H1 (cell line): ENCODE results near the gene TMEM39B. TPM values are rescaled to one million over a fixed set of nuclear protein-coding genes. Genes with fewer than 3 reads are reported as not detected.
"Not testable (repeated sequence)": the region's sequence is repeated elsewhere in the genome, so short reads cannot be mapped to it uniquely, and the experiment has no call there.

ENCODE experiments used
- CTCF ChIA-PET: fragments of 300-600 bp; sonication (Branson Sonifier 250); formaldehyde crosslinking; loops from one replicate; lab custom pipeline; 2021; ENCODE audit not compliant: partially characterized antibody; lab: Charles Lee
- POLR2A ChIA-PET: fragments of 300-600 bp; sonication (Branson Sonifier 250); formaldehyde crosslinking; loops from one replicate; lab custom pipeline; 2021; ENCODE audit warnings: inconsistent platforms; ENCODE audit not compliant: partially characterized antibody; lab: Charles Lee
- DNase-seq, 2 experiments: peaks; one replicate each; pipeline versions ENCODE4 v3.0.0 to v3.0.0-alpha.2; 2010 to 2022; ENCODE audit warnings: low spot score in 2 of 2, low read depth in 1 of 2, mixed read lengths in 1 of 2
- FAIRE-seq: peaks from 2 replicates; lab custom pipeline; 2011; peaks lifted over from hg19 to GRCh38; lab: Jason Lieb, UNC
- H2AFZ ChIP-seq: 2 replicates; pipeline ENCODE4 v1.8.1; 2012; ENCODE audit warnings: low read length, inconsistent platforms
- H2AK5ac ChIP-seq: 2 replicates; pipeline ENCODE4 v1.6.1; 2013; ENCODE audit warnings: low read depth, low read length
- H2BK120ac ChIP-seq: replicated peaks from 2 replicates; pipeline ENCODE3; 2013; ENCODE audit warnings: low read depth, low read length, inconsistent platforms
- H2BK12ac ChIP-seq: 2 replicates; pipeline ENCODE4 v1.6.1; 2013; ENCODE audit warnings: low read depth, low read length
- H2BK15ac ChIP-seq: 2 replicates; pipeline ENCODE4 v1.6.1; 2013; ENCODE audit warnings: low read length
- H2BK20ac ChIP-seq: 2 replicates; pipeline ENCODE4 v1.6.1; 2013; ENCODE audit warnings: low read length
- H2BK5ac ChIP-seq: 2 replicates; pipeline ENCODE4 v1.6.1; 2013; ENCODE audit warnings: low read depth, low read length
- H3K14ac ChIP-seq: 2 replicates; pipeline ENCODE4 v1.6.1; 2013; ENCODE audit warnings: inconsistent platforms; ENCODE audit not compliant: insufficient read length
- H3K18ac ChIP-seq: 2 replicates; pipeline ENCODE4 v1.6.1; 2013; ENCODE audit warnings: low read length; ENCODE audit errors: extremely low read depth
- H3K23ac ChIP-seq: 2 replicates; pipeline ENCODE4 v1.6.1; 2013; ENCODE audit warnings: inconsistent platforms; ENCODE audit not compliant: insufficient read length
- H3K23me2 ChIP-seq: 2 replicates; pipeline ENCODE4 v1.6.1; 2013; ENCODE audit warnings: low read depth, low read length
- H3K27ac ChIP-seq: 2 replicates; pipeline ENCODE4 v1.6.1; 2011; ENCODE audit warnings: low read depth, low read length, inconsistent platforms
- H3K27me3 ChIP-seq, 4 experiments: replicated peaks in 1 of 4; 1 replicate in 1 of 4; 2 replicates in 3 of 4; pipeline versions ENCODE4 v1.6.1 to v1.8.1; 2011 to 2013; ENCODE audit warnings: low read length in 3 of 4, mild to moderate bottlenecking in 3 of 4, inconsistent platforms in 2 of 4, mixed read lengths in 2 of 4, moderate library complexity in 1 of 4; ENCODE audit not compliant: control insufficient read depth in 3 of 4, insufficient read depth in 3 of 4; ENCODE audit errors: extremely low read depth in 1 of 4
- H3K36me3 ChIP-seq, 4 experiments: 2 replicates each; pipeline versions ENCODE4 v1.6.1 to v1.8.1; 2011 to 2013; ENCODE audit warnings: mild to moderate bottlenecking in 4 of 4, low read length in 3 of 4, moderate library complexity in 2 of 4, control low read depth in 1 of 4, inconsistent platforms in 1 of 4; ENCODE audit not compliant: insufficient read depth in 4 of 4, control insufficient read depth in 2 of 4
- H3K4ac ChIP-seq: replicated peaks from 2 replicates; pipeline ENCODE3; 2013; ENCODE audit warnings: low read length, low read depth, mixed read lengths, inconsistent platforms; ENCODE audit not compliant: insufficient read length
- H3K4me1 ChIP-seq, 4 experiments: replicated peaks in 1 of 4; 1 replicate in 1 of 4; 2 replicates in 3 of 4; pipeline versions ENCODE4 v1.6.1 to v1.8.1; 2011 to 2013; ENCODE audit warnings: low read length in 3 of 4, inconsistent platforms in 2 of 4, mixed read lengths in 1 of 4; ENCODE audit not compliant: insufficient read depth in 4 of 4, control insufficient read depth in 3 of 4
- H3K4me2 ChIP-seq, 2 experiments: 2 replicates each; pipeline versions ENCODE4 v1.6.1 to v1.8.1; 2011 to 2013; ENCODE audit warnings: low read depth in 2 of 2, low read length in 2 of 2, control low read depth in 1 of 2, inconsistent platforms in 1 of 2, mild to moderate bottlenecking in 1 of 2; ENCODE audit not compliant: insufficient read depth in 1 of 2
- H3K4me3 ChIP-seq, 4 experiments: fragments of 200-600, 300-600 bp in 1 of 4; sonication (generic), shearing (Covaris generic), sonication (Bioruptor Twin) in 1 of 4; 2 replicates each; pipeline versions ENCODE4 v1.5.1 to v1.8.1; 2011 to 2016; ENCODE audit warnings: low read length in 4 of 4, low read depth in 3 of 4, control low read depth in 2 of 4, inconsistent platforms in 2 of 4, mild to moderate bottlenecking in 2 of 4, mixed read lengths in 1 of 4, moderate library complexity in 1 of 4; ENCODE audit not compliant: insufficient read depth in 2 of 4; ENCODE audit errors: extremely low read depth in 1 of 4
- H3K56ac ChIP-seq: replicated peaks from 2 replicates; pipeline ENCODE3; 2013; ENCODE audit warnings: low read depth, mild to moderate bottlenecking, mixed read lengths, low read length, inconsistent platforms; ENCODE audit not compliant: insufficient read length
- H3K79me1 ChIP-seq: 2 replicates; pipeline ENCODE4 v1.6.1; 2013; ENCODE audit warnings: low read depth, low read length, control low read depth
- H3K79me2 ChIP-seq, 2 experiments: 2 replicates each; pipeline versions ENCODE4 v1.6.1 to v1.8.1; 2012 to 2013; ENCODE audit warnings: low read length in 2 of 2, mild to moderate bottlenecking in 2 of 2, inconsistent platforms in 1 of 2; ENCODE audit not compliant: insufficient read depth in 2 of 2, control insufficient read depth in 1 of 2
- H3K9ac ChIP-seq, 4 experiments: replicated peaks in 1 of 4; 1 replicate in 1 of 4; 2 replicates in 3 of 4; pipeline versions ENCODE4 v1.6.1 to v1.8.1; 2011 to 2013; ENCODE audit warnings: low read depth in 3 of 4, low read length in 3 of 4, control low read depth in 2 of 4, mild to moderate bottlenecking in 2 of 4, moderate library complexity in 2 of 4, inconsistent platforms in 1 of 4; ENCODE audit errors: extremely low read depth in 1 of 4
- H3K9me3 ChIP-seq, 2 experiments: 2 replicates each; pipeline versions ENCODE4 v1.6.1 to v1.8.1; 2012 to 2013; ENCODE audit warnings: mild to moderate bottlenecking in 2 of 2, moderate library complexity in 2 of 2, control low read depth in 1 of 2, inconsistent platforms in 1 of 2, low read depth in 1 of 2, low read length in 1 of 2, mixed read lengths in 1 of 2; ENCODE audit not compliant: insufficient read depth in 2 of 2
- H4K20me1 ChIP-seq, 2 experiments: replicated peaks in 1 of 2; 2 replicates each; pipeline versions ENCODE3 to v1.8.1; 2011 to 2013; ENCODE audit warnings: inconsistent platforms in 2 of 2, low read length in 2 of 2, mild to moderate bottlenecking in 1 of 2; ENCODE audit not compliant: insufficient read depth in 2 of 2, control insufficient read depth in 1 of 2
- H4K5ac ChIP-seq: 2 replicates; pipeline ENCODE4 v1.6.1; 2013; ENCODE audit warnings: low read length, low read depth, mixed read lengths, inconsistent platforms; ENCODE audit not compliant: insufficient read length
- H4K8ac ChIP-seq: 2 replicates; pipeline ENCODE4 v1.8.0; 2013; ENCODE audit warnings: mild to moderate bottlenecking, moderate library complexity, low read length, inconsistent platforms; ENCODE audit not compliant: insufficient read depth; ENCODE audit errors: extremely low read depth
- H4K91ac ChIP-seq: replicated peaks from 2 replicates; pipeline ENCODE3; 2013; ENCODE audit warnings: low read length, mixed read lengths, inconsistent platforms; ENCODE audit not compliant: insufficient read length
- WGBS, 2 experiments: shearing (Covaris generic) in 1 of 2; methylation state at CpG; one replicate each; pipeline versions ENCODE4 v1.1.6 to v1.1.7; 2013 to 2015; ENCODE audit warnings: low lambda C conversion rate in 2 of 2, mixed read lengths in 2 of 2, inconsistent platforms in 1 of 2, low coverage in 1 of 2, missing lambda C conversion rate in 1 of 2; ENCODE audit not compliant: insufficient replicate concordance in 2 of 2, insufficient coverage in 1 of 2, insufficient read length in 1 of 2; ENCODE audit errors: extremely low coverage in 1 of 2, missing lambda C conversion rate in 1 of 2; 5-methylcytosine and 5-hydroxymethylcytosine counted together
- polyA plus RNA-seq, 7 experiments: library from polyadenylated mRNA; depleted of rRNA in 3 of 7; stranded (reverse) in 5 of 7; unstranded in 2 of 7; fragments of >200 nt in 5 of 7; fragments of 200-250 nt in 2 of 7; gene quantifications; 1 replicate in 5 of 7; 2 replicates in 1 of 7; 4 replicates in 1 of 7; pipeline versions ENCODE4 v1.2.1 to v1.2.3, GENCODE V29; 2011 to 2013; ENCODE audit warnings: missing spikeins in 2 of 7, mixed read lengths in 2 of 7
- total RNA-seq: library from RNA; stranded (reverse); fragmentation: NEBNext Ultra II Directional; extraction: Animal tissue kit (Norgen Biotek cat#: 25700); gene quantifications from 2 replicates; pipeline ENCODE4 v1.2.1, GENCODE V29; 2021

The TMEM39B gene
- total and polyA plus RNA-seq, 2 of the 8 experiments (the other 6 are each of a cell fraction or from before 2014, with no cell fraction given), result 25.3 to 32.7 TPM

GRCh38 chr1:32123361-32123760, 50.6 kb downstream of the TMEM39B start:
- H4K5ac ChIP-seq, H2BK20ac ChIP-seq, H3K27ac ChIP-seq, H3K4me1 ChIP-seq, H2BK15ac ChIP-seq, FAIRE-seq, H3K4ac ChIP-seq, H2AK5ac ChIP-seq, H3K14ac ChIP-seq, H4K20me1 ChIP-seq, H3K79me1 ChIP-seq, H4K91ac ChIP-seq, H3K9me3 ChIP-seq, H3K18ac ChIP-seq, H2BK120ac ChIP-seq, H3K23me2 ChIP-seq, H2AFZ ChIP-seq, H3K23ac ChIP-seq, H3K27me3 ChIP-seq, H3K56ac ChIP-seq, H3K36me3 ChIP-seq, H3K9ac ChIP-seq, H2BK5ac ChIP-seq, H2BK12ac ChIP-seq, H4K8ac ChIP-seq, H3K4me3 ChIP-seq, H3K4me2 ChIP-seq, DNase-seq, CTCF ChIA-PET: not testable (repeated sequence)
- 77% methylated on average over 2 of the region's 2 CpGs; no CpG with 5 or more reads in 1 of the 2 experiments for WGBS, 2 experiments
- POLR2A ChIA-PET, result interaction anchor here (1.3 to 4.2 kb wide), 3 partner anchors 9 to 16 kb away, joined by 6 to 21 read pairs (median 20); partner anchors contain the start of gene KPNA6
- peaks cover 4 to 75% of the 10 kb centered on the region in 2 experiments; a peak in 3 of 4 replicates for H3K79me2 ChIP-seq
